ENCODE results near the gene CD226.

The CD226 gene

GRCh38 chr18:69808399-69808798 lies 139.3 kb downstream of the CD226 start:
- DNase-seq = no peak

- DNase-seq = no peak
Measured at GRCh38 chr18:69804776-69805501, 142.7 kb downstream of the CD226 start.

Measured in stimulated activated naive CD4-positive, alpha-beta T cell (primary cell).